Liver (tissue), 9 donors: Measurements from ENCODE around the gene COG7. TPM values are rescaled to one million over a fixed set of nuclear protein-coding genes. Genes with fewer than 3 reads are reported as not detected.

ENCODE experiments used
- DNase-seq: peaks from one replicate; pipeline ENCODE4 v3.0.0-alpha.2; 2017; ENCODE audit warnings: low spot score
- H3K27ac ChIP-seq, 2 donors: one replicate each; pipeline ENCODE4 v1.7.0; 2013; ENCODE audit warnings: inconsistent platforms in 2 of 2, low read length in 2 of 2, control low read depth in 1 of 2, low read depth in 1 of 2, mild to moderate bottlenecking in 1 of 2
- H3K27me3 ChIP-seq, 4 donors: one replicate each; pipeline versions ENCODE4 v1.6.1 to v1.7.0; 2013; ENCODE audit warnings: low read length in 3 of 4, inconsistent platforms in 1 of 4, mild to moderate bottlenecking in 1 of 4, moderate library complexity in 1 of 4; ENCODE audit not compliant: control insufficient read depth in 4 of 4, insufficient read depth in 4 of 4
- H3K36me3 ChIP-seq, 4 donors: one replicate each; pipeline versions ENCODE4 v1.6.1 to v1.7.0; 2013; ENCODE audit warnings: low read length in 3 of 4, mild to moderate bottlenecking in 3 of 4, low read depth in 1 of 4, moderate library complexity in 1 of 4; ENCODE audit not compliant: control insufficient read depth in 4 of 4, insufficient read depth in 3 of 4
- H3K4me1 ChIP-seq, 4 donors: one replicate each; pipeline versions ENCODE4 v1.6.1 to v1.7.0; 2013; ENCODE audit warnings: low read length in 3 of 4, mild to moderate bottlenecking in 3 of 4, moderate library complexity in 1 of 4; ENCODE audit not compliant: control insufficient read depth in 4 of 4, insufficient read depth in 4 of 4
- H3K4me3 ChIP-seq, 3 donors: one replicate each; pipeline versions ENCODE4 v1.6.1 to v1.7.0; 2013; ENCODE audit warnings: low read length in 3 of 3, control low read depth in 1 of 3, low read depth in 1 of 3, mild to moderate bottlenecking in 1 of 3
- H3K9ac ChIP-seq, 2 donors: one replicate each; pipeline ENCODE4 v1.7.0; 2013; ENCODE audit warnings: low read length in 2 of 2, mild to moderate bottlenecking in 2 of 2, moderate library complexity in 2 of 2, control low read depth in 1 of 2, low read depth in 1 of 2
- H3K9me3 ChIP-seq, 4 donors: one replicate each; pipeline versions ENCODE4 v1.6.1 to v1.7.0; 2013; ENCODE audit warnings: low read length in 3 of 4; ENCODE audit not compliant: control insufficient read depth in 4 of 4
- EGR1 ChIP-seq, 2 donors: IDR thresholded peaks; 2 replicates each; pipeline ENCODE4 v1.6.1; 2016 to 2018; ENCODE audit warnings: antibody characterized with exemption in 2 of 2, low read depth in 2 of 2
- FOXA1 ChIP-seq: IDR thresholded peaks from 2 replicates; pipeline ENCODE4 v1.6.1; 2016; ENCODE audit warnings: antibody characterized with exemption
- GABPA ChIP-seq, 2 donors: IDR thresholded peaks in 1 of 2; conservative IDR thresholded peaks in 1 of 2; 2 replicates each; pipeline ENCODE4 v1.6.1; 2016; ENCODE audit warnings: antibody characterized with exemption in 2 of 2, mild to moderate bottlenecking in 1 of 2, moderate library complexity in 1 of 2
- HNF4A ChIP-seq, 2 donors: conservative IDR thresholded peaks; 2 replicates each; pipeline ENCODE4 v1.6.1; 2016; ENCODE audit warnings: antibody characterized with exemption in 2 of 2, mild to moderate bottlenecking in 2 of 2
- HNF4G ChIP-seq: IDR thresholded peaks from 2 replicates; pipeline ENCODE4 v1.6.1; 2016; ENCODE audit warnings: antibody characterized with exemption
- NR2F2 ChIP-seq: IDR thresholded peaks from 2 replicates; pipeline ENCODE4 v1.6.1; 2016; ENCODE audit warnings: antibody characterized with exemption
- RAD21 ChIP-seq, 2 donors: IDR thresholded peaks; 2 replicates each; pipeline ENCODE4 v1.6.1; 2016; ENCODE audit warnings: antibody characterized with exemption in 2 of 2, mild to moderate bottlenecking in 2 of 2
- RXRA ChIP-seq, 2 donors: IDR thresholded peaks; 2 replicates each; pipeline ENCODE4 v1.6.1; 2017 to 2018; ENCODE audit warnings: antibody characterized with exemption in 2 of 2, mild to moderate bottlenecking in 1 of 2
- TAF1 ChIP-seq: conservative IDR thresholded peaks from 2 replicates; pipeline ENCODE4 v1.6.1; 2016; ENCODE audit warnings: antibody characterized with exemption, mild to moderate bottlenecking
- WGBS: extraction: QIAGEN DNeasy Blood & Tissue Kit; methylation state at CpG from one replicate; pipeline ENCODE4 v1.1.7; 2013; 5-methylcytosine and 5-hydroxymethylcytosine counted together
- polyA plus RNA-seq, 2 donors: library from polyadenylated mRNA; stranded (reverse) in 1 of 2; unstranded in 1 of 2; fragments of 200-250 nt in 1 of 2; fragments of >200 nt in 1 of 2; fragmentation: Nextera tagmentation in 1 of 2; extraction: Ambion mirVana in 1 of 2; gene quantifications; one replicate each; pipeline versions ENCODE4 v1.2.1 to v1.2.3, GENCODE V29; 2013 to 2015
- total RNA-seq, 2 donors: library from RNA; depleted of rRNA; stranded (reverse); fragments of >200 nt; gene quantifications; one replicate each; pipeline ENCODE4 v1.2.3, GENCODE V29; 2014
- TF ChIP-seq, protein P1 (sequence below): IDR thresholded peaks from 2 replicates; pipeline ENCODE4 v1.6.1; 2016; ENCODE audit warnings: antibody characterized with exemption
- TF ChIP-seq, protein P2 (sequence below): IDR thresholded peaks from 2 replicates; pipeline ENCODE4 v1.6.1; 2016; ENCODE audit warnings: antibody characterized with exemption, mild to moderate bottlenecking
- TF ChIP-seq, protein P3 (sequence below): fragments of 150-350 bp; IDR thresholded peaks from 2 replicates; pipeline ENCODE4 v1.5.1; 2017; ENCODE audit warnings: improper control_type of control experiment, low read depth, low read length; ENCODE audit not compliant: missing input control
- TF ChIP-seq, protein P4 (sequence below): IDR thresholded peaks from 2 replicates; pipeline ENCODE4 v1.6.1; 2016; ENCODE audit warnings: antibody characterized with exemption
- donor health status: healthy.
- donor health status: healthy.
- donor health status: healthy.
- donor health status: healthy.
- donor health status: healthy.

The COG7 gene
- total and polyA plus RNA-seq, 4 donors = 5.1 to 11.4 (median 6.6) TPM

DNA sequence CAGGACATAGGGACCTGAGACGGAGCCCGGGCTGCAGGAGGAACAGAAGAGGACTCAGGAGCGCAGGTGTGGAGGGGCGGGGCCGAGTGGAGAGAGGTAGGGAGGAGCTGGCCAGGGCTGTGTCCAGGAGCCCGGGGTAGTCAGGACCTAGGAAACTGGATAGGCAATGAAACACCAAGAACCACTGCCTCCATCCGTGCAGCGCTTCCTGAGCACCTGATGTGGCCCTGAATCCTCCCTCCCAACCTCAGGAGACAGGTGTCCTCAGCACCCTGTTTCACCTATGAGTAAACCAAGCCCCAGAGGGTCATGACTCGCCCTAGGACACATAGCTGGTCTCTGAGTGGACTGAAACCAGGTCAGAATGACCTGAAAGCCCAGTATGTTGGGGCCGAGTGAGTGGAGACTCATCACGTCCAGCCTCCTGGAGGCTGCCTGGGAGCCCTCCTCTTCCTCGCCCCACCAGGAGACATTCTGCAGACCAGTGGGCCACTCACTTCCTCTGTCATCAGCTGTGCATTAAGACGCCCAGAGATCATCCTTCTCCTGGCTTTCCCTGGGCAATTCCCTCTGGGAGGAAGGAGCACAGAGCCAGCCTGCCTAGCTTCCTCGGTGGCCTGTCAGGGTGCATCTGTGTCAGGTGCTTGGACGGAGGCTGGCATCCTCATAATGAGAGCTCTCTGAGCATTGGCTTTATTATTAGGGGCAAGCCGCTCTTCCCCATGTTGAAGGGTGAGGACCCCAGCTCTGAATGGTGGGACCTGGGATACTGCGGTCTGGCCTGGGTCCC, 78.1 kb downstream of the COG7 start:
- Histone ChIP-seq H3K27me3 (peaks cover 0 to 3% (median 1%) of the 10 kb centered on the region in 4 donors), H3K9me3 (no peaks in the 10 kb centered on the region), H3K4me1 (no peaks in the 10 kb centered on the region), H3K27ac (no peak overlapping the region), H3K4me3 (no peak overlapping the region), H3K36me3 (no peaks in the 10 kb centered on the region), H3K9ac (no peak overlapping the region)
- no peak for DNase-seq
- TF ChIP-seq, protein P1, sequence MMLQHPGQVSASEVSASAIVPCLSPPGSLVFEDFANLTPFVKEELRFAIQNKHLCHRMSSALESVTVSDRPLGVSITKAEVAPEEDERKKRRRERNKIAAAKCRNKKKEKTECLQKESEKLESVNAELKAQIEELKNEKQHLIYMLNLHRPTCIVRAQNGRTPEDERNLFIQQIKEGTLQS = no peak
- no peak for TF ChIP-seq HNF4G
- TF ChIP-seq RXRA (IDR thresholded peaks at IDR 0.05) = no peak
- TF ChIP-seq, protein P2, sequence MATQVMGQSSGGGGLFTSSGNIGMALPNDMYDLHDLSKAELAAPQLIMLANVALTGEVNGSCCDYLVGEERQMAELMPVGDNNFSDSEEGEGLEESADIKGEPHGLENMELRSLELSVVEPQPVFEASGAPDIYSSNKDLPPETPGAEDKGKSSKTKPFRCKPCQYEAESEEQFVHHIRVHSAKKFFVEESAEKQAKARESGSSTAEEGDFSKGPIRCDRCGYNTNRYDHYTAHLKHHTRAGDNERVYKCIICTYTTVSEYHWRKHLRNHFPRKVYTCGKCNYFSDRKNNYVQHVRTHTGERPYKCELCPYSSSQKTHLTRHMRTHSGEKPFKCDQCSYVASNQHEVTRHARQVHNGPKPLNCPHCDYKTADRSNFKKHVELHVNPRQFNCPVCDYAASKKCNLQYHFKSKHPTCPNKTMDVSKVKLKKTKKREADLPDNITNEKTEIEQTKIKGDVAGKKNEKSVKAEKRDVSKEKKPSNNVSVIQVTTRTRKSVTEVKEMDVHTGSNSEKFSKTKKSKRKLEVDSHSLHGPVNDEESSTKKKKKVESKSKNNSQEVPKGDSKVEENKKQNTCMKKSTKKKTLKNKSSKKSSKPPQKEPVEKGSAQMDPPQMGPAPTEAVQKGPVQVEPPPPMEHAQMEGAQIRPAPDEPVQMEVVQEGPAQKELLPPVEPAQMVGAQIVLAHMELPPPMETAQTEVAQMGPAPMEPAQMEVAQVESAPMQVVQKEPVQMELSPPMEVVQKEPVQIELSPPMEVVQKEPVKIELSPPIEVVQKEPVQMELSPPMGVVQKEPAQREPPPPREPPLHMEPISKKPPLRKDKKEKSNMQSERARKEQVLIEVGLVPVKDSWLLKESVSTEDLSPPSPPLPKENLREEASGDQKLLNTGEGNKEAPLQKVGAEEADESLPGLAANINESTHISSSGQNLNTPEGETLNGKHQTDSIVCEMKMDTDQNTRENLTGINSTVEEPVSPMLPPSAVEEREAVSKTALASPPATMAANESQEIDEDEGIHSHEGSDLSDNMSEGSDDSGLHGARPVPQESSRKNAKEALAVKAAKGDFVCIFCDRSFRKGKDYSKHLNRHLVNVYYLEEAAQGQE = no peak
- no peak for TF ChIP-seq GABPA (IDR thresholded peaks at IDR 0.05 in 1 of 2, conservative IDR thresholded peaks at IDR 0.05 in 1 of 2)
- no peak for TF ChIP-seq HNF4A (conservative IDR thresholded peaks at IDR 0.05)
- TF ChIP-seq EGR1 (IDR thresholded peaks at IDR 0.05; ENCODE audit: low read depth in 2 of 2) = no peak
- TF ChIP-seq TAF1 = no peak
- TF ChIP-seq RAD21 (IDR thresholded peaks at IDR 0.05) = no peak
- TF ChIP-seq, protein P3, sequence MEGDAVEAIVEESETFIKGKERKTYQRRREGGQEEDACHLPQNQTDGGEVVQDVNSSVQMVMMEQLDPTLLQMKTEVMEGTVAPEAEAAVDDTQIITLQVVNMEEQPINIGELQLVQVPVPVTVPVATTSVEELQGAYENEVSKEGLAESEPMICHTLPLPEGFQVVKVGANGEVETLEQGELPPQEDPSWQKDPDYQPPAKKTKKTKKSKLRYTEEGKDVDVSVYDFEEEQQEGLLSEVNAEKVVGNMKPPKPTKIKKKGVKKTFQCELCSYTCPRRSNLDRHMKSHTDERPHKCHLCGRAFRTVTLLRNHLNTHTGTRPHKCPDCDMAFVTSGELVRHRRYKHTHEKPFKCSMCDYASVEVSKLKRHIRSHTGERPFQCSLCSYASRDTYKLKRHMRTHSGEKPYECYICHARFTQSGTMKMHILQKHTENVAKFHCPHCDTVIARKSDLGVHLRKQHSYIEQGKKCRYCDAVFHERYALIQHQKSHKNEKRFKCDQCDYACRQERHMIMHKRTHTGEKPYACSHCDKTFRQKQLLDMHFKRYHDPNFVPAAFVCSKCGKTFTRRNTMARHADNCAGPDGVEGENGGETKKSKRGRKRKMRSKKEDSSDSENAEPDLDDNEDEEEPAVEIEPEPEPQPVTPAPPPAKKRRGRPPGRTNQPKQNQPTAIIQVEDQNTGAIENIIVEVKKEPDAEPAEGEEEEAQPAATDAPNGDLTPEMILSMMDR = no peak
- TF ChIP-seq, protein P4, sequence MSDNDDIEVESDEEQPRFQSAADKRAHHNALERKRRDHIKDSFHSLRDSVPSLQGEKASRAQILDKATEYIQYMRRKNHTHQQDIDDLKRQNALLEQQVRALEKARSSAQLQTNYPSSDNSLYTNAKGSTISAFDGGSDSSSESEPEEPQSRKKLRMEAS = no peak
- 62% methylated on average over 17 of the region's 17 CpGs for WGBS

DNA sequence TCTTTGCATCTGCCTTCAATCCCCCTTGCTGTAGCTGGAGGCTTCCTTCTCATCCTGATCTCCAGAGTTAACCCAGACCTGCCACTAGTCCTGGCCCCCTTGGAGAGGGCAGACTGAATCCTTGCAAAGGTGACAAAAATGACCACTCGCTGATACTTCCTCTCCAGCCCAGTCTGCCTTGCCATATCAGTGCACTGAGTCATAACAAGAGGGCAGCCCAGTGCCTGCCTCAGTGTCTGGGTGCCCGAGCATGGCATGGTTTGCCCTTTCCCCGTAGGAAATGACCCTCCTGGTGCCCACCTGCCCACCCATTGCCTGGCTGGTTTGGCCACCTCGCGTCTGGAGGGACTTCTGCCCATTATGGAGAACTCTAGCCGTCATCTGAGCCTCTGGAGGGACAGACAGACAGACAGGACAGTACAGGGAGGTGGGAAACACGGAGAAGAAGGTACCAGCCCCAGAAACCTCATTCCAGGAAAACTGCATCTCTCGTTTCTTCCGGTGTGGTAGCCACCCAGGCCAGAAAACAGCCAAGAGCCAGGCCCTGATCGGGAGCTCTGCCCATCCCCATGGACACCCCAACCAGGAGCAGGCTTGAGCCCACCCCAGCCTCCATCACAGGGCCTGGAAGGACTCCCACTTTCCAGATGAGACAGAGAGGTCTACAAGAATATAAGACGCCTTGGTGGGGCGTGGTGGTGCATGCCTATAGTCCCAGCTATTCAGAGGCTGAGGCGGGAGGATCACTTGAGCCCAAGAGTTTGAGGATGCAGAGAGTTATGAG, 79.4 kb downstream of the COG7 start:
- no peaks in the 10 kb centered on the region for H3K36me3 ChIP-seq
- no peak overlapping the region for H3K27ac ChIP-seq
- no peak overlapping the region for H3K4me3 ChIP-seq
- peaks cover 0 to 3% (median 1%) of the 10 kb centered on the region in 4 donors for H3K27me3 ChIP-seq
- TF ChIP-seq EGR1 (IDR thresholded peaks at IDR 0.05; ENCODE audit: low read depth in 2 of 2) (no peak), RAD21 (IDR thresholded peaks at IDR 0.05) (no peak), TAF1 (no peak), NR2F2 (no peak), FOXA1 (no peak), GABPA (IDR thresholded peaks at IDR 0.05 in 1 of 2, conservative IDR thresholded peaks at IDR 0.05 in 1 of 2) (no peak)
- TF ChIP-seq, protein P3 = no peak
- TF ChIP-seq, protein P4 = no peak
- no peaks in the 10 kb centered on the region for H3K4me1 ChIP-seq
- 80% methylated on average over 13 of the region's 13 CpGs for WGBS
- no peak for DNase-seq
- no peaks in the 10 kb centered on the region for H3K9me3 ChIP-seq
- H3K9ac ChIP-seq = no peak overlapping the region
